GM19452 (cell line): Measurements from ENCODE around the gene HS3ST2.

Experiments used
- ATAC-seq: cut with Tn5 transposase; IDR thresholded peaks from one replicate; pipeline ENCODE4 v1.9.1; 2021; ENCODE audit not compliant: unreplicated experiment

Gene HS3ST2

GRCh38 chr16:22813948-22814710, at the start of gene HS3ST2:
TSS of gene HS3ST2 (plus strand) at chr16:22814162. CDS start at chr16:22814611, 449 bp downstream.
- ATAC-seq = no peak

- ATAC-seq = no peak
Measured at GRCh38 chr16:22764662-22765327, 49.2 kb upstream of the HS3ST2 start.

- no peak for ATAC-seq
Measured at GRCh38 chr16:22765479-22765878, 48.5 kb upstream of the HS3ST2 start.

GRCh38 chr16:22770866-22771265, 43.1 kb upstream of the HS3ST2 start:
- no peak for ATAC-seq

DNA sequence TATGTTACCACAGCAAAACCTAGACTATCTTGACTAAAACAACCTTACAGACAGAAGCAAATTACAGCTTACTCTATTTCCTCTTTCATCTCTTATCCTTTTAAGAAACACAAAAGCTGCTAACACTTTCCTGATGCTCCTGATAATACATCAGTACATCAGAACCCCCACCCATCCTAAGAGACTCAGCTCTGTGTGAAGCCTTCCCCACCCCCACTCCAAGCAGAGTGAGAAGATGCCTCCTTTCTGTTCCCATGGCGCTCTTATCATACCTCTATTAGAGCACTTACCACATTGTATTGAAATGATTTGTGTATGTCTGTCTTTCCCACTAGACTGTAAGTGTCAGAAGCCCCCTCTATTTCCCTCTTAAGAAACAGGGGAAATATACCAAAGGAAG, 42.4 kb upstream of the HS3ST2 start:
- no peak for ATAC-seq

DNA sequence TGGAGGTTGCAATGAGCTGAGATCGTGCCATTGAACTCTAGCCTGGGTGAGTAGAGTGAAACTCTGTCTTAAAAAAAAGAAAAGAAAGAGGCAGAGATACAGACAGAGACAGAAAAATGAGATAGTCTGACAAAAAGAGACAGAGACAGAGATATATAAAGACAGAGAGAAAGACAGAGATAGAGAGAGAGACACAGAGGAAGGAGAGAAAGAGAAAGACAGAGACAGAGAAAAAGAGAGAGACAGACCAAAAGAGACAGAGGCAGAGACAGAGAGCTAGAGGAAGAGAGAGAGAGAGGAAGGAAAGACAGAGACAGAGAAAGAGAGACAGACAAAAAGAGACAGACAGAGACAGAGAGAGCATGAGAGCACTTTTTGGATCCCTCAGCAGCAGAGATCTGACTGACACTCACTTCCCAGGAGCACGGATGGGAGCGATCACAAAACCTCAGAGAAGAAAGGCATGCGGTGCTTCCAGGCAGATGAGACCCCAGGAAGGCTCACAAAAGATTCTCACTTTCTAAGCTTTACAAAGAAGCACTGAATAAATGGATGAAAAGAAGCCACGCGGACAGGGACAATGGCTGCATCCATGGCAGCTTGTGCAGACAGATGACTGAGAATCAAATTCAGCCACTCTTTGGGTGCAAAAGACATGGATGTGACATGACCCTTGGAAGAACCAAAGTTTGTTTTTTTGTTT, 38.6 kb upstream of the HS3ST2 start:
- ATAC-seq = no peak

DNA sequence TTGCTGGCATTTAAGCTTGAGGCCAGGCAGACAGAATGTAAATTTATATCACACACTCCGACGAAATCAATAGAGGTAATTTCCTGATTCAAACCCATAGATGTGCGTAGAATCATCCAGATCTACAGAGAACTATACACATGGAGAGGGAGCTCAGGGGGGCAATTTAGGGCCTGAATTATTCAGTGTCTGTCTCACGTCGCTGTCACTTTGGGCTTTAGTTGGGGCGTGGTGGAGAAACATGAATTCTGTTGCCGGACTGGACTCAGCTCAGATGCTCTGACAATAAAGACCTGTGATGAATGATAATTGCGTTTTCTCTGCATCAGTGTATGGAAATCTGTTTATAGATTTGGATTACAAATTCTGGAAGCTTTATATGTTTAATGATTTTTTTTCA, 32.5 kb upstream of the HS3ST2 start:
- ATAC-seq = no peak

GRCh38 chr16:22782314-22782713, 31.6 kb upstream of the HS3ST2 start:
- ATAC-seq = no peak

DNA sequence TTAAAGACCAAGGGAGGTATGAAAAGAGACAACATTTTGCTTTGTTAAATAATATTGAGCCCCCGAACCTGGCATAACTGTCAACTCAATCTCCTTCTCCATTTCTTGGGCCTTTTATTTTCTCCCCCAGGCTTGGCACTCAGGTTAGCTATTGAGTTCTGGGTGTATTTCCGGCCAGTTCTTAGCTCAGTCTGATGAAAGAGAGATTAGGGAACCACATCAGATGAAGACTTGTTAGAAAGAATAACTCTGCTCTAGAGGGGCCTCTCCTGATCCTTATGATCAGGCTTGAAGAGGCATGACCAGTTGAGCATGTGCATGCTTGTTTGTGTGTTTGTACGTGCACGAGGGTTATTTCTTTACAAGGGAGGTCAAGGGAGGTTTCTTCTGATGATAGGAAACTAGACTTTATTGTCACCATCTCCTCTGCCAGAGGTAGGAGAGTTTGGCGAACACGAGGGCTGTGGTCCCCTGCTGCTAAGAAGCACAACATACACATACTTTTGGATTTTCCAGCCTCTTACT, 29.2 kb upstream of the HS3ST2 start:
- no peak for ATAC-seq

- ATAC-seq = no peak
Measured at GRCh38 chr16:22785552-22785951, 28.4 kb upstream of the HS3ST2 start.

DNA sequence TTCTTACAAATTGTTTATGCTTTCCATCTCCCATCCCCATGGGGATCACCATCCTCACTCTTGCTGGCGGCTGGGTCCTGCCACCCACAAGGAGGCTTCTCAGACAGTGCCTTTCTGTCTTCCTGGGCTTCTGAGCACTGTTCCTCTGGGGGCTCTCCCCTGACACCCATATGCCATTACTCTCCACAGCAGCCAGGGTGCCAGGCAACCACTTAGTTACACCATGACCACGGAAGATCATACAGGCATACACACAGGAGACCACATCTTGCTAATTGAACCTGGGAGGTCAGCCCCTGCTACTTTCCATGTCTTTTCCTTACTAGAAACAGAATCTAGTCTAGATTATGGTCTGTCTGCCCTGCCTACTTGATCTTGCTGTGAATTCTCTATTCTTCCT, 27.7 kb upstream of the HS3ST2 start:
- ATAC-seq = no peak

DNA sequence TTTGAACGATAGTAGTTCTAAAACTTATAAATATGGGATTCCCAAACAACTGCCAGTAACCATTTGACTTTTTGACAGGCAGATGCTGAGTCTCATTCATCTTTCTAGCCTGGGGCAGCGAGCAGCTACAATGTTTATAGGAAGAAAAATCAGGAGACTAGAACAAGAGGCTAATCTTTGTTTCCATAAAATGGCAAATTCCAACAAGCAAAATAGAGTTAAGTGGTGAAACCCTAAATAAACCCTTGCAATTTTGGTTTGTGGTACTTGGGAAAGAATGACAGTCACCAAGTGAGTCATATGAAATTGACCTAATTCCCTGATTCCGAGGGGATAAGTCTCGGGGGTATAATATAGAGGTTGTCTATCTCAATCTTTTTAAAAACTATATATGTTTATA, 27.3 kb upstream of the HS3ST2 start:
- no peak for ATAC-seq

GRCh38 chr16:22787466-22788192, 26.3 kb upstream of the HS3ST2 start:
- no peak for ATAC-seq

- ATAC-seq = no peak
Measured at GRCh38 chr16:22788193-22788530, 25.8 kb upstream of the HS3ST2 start.

- no peak for ATAC-seq
Measured at GRCh38 chr16:22789281-22789945, 24.5 kb upstream of the HS3ST2 start.

GRCh38 chr16:22797551-22797950, 16.4 kb upstream of the HS3ST2 start:
- no peak for ATAC-seq

GRCh38 chr16:22799113-22799512, 14.8 kb upstream of the HS3ST2 start:
- ATAC-seq = no peak

GRCh38 chr16:22804893-22805292, 9.1 kb upstream of the HS3ST2 start:
- no peak for ATAC-seq

- ATAC-seq = no peak
Measured at GRCh38 chr16:22805326-22805725, 8.6 kb upstream of the HS3ST2 start.

DNA sequence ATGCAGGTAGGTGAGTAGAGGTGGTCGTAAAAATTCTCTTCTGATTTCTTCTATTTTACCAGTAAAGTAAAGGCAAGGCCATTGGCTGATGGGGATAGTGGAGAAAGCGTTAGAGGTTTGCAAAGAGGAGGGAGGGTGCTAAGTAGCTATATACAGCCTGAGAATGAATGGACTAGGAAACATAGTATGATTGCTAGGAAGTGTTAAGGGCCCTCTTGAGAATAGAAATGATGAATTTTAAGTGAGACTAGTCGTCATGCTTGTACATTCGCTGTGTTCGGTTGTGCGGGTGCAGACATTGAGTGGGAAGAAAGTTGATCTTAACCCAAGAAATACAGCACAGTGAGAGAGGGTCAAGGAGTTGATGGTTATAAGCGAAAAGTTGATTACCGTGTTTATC, 7.2 kb upstream of the HS3ST2 start:
- no peak for ATAC-seq

DNA sequence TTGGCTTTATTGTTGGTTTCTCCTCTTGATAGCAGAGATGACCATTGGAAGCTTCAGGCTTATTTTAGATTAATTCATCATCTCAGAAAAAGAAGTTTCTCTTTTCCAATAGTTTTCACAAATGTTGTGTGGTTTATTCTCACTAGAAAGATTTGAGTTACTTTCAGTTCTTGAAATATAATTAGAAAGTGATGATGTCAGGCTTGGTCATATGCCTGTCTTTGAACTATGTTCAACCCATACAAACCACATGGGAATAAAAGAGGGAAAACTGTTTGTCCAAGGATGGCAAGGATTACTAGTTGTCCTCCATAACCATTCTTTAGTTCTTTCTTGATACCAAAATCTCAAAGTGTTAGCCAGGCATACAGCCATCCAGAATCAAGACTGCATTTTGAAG, 3.7 kb upstream of the HS3ST2 start:
- ATAC-seq = no peak
